Breast epithelium (tissue), 4 donors: ENCODE data around the gene GARIN6. TPM values are rescaled to one million over a fixed set of nuclear protein-coding genes. Genes with fewer than 3 reads are reported as not detected.
A peak's percentile ranks its signal among the peaks of the same experiment; 100 is the strongest.
"Not testable (repeated sequence)": the region's sequence is repeated elsewhere in the genome, so short reads cannot be mapped to it uniquely, and the experiment has no call there.

ENCODE experiments used
- DNase-seq, 2 donors: peaks; one replicate each; pipeline ENCODE4 v3.0.0-alpha.2; 2019; ENCODE audit warnings: low spot score in 2 of 2
- H3K27ac ChIP-seq, 2 donors: fragments of 200-600 bp; sonication (generic) in 1 of 2; one replicate each; pipeline ENCODE4 v1.5.1; 2016 to 2019; ENCODE audit warnings: mild to moderate bottlenecking in 1 of 2
- H3K27me3 ChIP-seq, 2 donors: fragments of 200-600 bp; sonication (generic) in 1 of 2; one replicate each; pipeline versions ENCODE4 v1.5.1 to v1.6.0; 2017 to 2019; ENCODE audit warnings: control low read depth in 1 of 2, mild to moderate bottlenecking in 1 of 2
- H3K36me3 ChIP-seq: fragments of 200-600 bp; one replicate; pipeline ENCODE4 v1.5.1; 2019
- H3K4me1 ChIP-seq, 2 donors: fragments of 200-600 bp; sonication (generic); one replicate each; pipeline ENCODE4 v1.5.1; 2016 to 2019; ENCODE audit warnings: control low read depth in 1 of 2
- H3K4me3 ChIP-seq, 3 donors: fragments of 200-600 bp; sonication (generic); 1 replicate in 2 of 3; 2 replicates in 1 of 3; pipeline ENCODE4 v1.5.1; 2016 to 2019; ENCODE audit warnings: mild to moderate bottlenecking in 3 of 3, moderate library complexity in 2 of 3
- H3K9me3 ChIP-seq, 2 donors: fragments of 200-600 bp; sonication (generic) in 1 of 2; one replicate each; pipeline ENCODE4 v1.5.1; 2016 to 2019; ENCODE audit warnings: control low read depth in 1 of 2
- CTCF ChIP-seq, 3 donors: fragments of 450-650 bp; IDR thresholded peaks; one replicate each; pipeline ENCODE4 v1.5.1; 2016 to 2017; ENCODE audit warnings: antibody characterized with exemption in 3 of 3, mild to moderate bottlenecking in 3 of 3, moderate library complexity in 3 of 3
- POLR2A ChIP-seq: fragments of 450-650 bp; IDR thresholded peaks from one replicate; pipeline ENCODE4 v1.6.1; 2016; ENCODE audit warnings: antibody characterized with exemption, mild to moderate bottlenecking, moderate library complexity
- POLR2AphosphoS5 ChIP-seq, 3 donors: sonication (generic); formaldehyde crosslinking; IDR thresholded peaks; one replicate each; pipeline ENCODE4 v1.6.1; 2017; ENCODE audit warnings: antibody characterized with exemption in 3 of 3
- intact Hi-C: fragments of 100-400 bp; cut with DNase I; formaldehyde crosslinking; loops from one replicate; pipeline ENCODE4 v1.15.1; 2023; ENCODE audit warnings: low total_unique reads
- total RNA-seq, 3 donors: library from RNA; depleted of rRNA; stranded (reverse); fragments of >200 nt; gene quantifications; one replicate each; pipeline ENCODE4 v1.1.0, GENCODE V29; 2016

Gene GARIN6
- total RNA-seq, 3 donors from 2014 or later, result not detected

DNA sequence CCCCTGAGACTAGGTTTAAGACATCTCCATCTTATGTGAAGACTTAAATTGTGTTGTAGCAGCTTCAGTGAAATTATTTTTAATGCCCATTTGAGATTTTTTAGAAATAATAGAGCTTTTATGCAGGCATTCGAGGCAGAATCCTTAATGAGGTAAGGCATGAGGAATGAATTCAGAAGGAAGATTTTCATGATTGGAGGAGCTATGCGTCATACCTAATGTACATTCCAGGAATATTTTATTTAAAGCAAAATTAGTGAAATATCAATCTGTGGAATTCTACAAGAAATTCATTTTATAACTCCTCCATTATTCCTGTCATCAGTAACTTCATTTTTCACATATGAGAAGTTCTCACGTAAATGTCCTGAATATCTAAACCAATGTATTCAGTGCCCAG lies 36.0 kb upstream of the GARIN6 start:
- Histone ChIP-seq H3K9me3 (no peaks in the 10 kb centered on the region), H3K27ac (no peak overlapping the region), H3K27me3 (no peaks in the 10 kb centered on the region), H3K4me1 (no peaks in the 10 kb centered on the region), H3K4me3 (no peak overlapping the region), H3K36me3 (no peaks in the 10 kb centered on the region)
- TF ChIP-seq CTCF (IDR thresholded peaks at IDR 0.05) (no peak), POLR2AphosphoS5 (IDR thresholded peaks at IDR 0.05) (no peak), POLR2A (no peak)
- no peak for DNase-seq
- intact Hi-C loops, result no loop called here

DNA sequence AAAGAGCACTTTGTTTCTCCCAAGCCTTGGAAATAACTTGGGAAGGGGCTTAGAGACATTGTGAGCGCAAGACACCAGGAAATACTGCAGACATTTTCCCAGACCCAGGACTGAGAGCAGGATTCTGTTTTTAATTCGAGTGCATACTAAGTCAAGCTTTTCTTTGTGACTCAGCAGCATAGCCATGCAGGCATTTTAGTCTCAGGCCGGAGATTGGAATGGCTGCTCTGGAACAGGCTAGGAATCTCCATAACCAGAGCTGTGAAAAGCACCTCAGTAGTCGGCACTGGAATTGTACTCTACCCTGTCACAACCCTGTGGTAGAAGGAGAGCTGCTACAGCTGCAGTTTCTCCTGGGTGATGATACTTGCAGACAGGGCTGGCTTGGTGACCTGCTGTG lies 28.9 kb upstream of the GARIN6 start:
- Histone ChIP-seq H3K4me3 (no peak overlapping the region), H3K36me3 (no peaks in the 10 kb centered on the region), H3K27me3 (no peaks in the 10 kb centered on the region), H3K9me3 (peaks cover 10 to 47% of the 10 kb centered on the region in 2 donors), H3K4me1 (no peaks in the 10 kb centered on the region), H3K27ac (no peak overlapping the region)
- no peak for DNase-seq
- TF ChIP-seq CTCF (IDR thresholded peaks at IDR 0.05) (no peak), POLR2A (no peak), POLR2AphosphoS5 (IDR thresholded peaks at IDR 0.05) (no peak)
- intact Hi-C loops, result no loop called here

- Histone ChIP-seq H3K36me3 (no peaks in the 10 kb centered on the region), H3K4me3 (no peak overlapping the region), H3K27ac (no peak overlapping the region), H3K27me3 (no peaks in the 10 kb centered on the region), H3K9me3 (peaks cover 10 to 50% of the 10 kb centered on the region in 2 donors), H3K4me1 (no peaks in the 10 kb centered on the region)
- DNase-seq, result no peak
- intact Hi-C loops, result no loop called here
- TF ChIP-seq CTCF (IDR thresholded peaks at IDR 0.05) (peak in 1 of 3 donors; percentile 13), POLR2AphosphoS5 (IDR thresholded peaks at IDR 0.05) (no peak)
Measured at GRCh38 chr12:99619389-99620158, 28.0 kb upstream of the GARIN6 start.

- DNase-seq, result no peak
- Histone ChIP-seq H3K4me1 (no peaks in the 10 kb centered on the region), H3K9me3 (peaks cover 10 to 54% of the 10 kb centered on the region in 2 donors), H3K27me3 (no peaks in the 10 kb centered on the region), H3K4me3 (no peak overlapping the region), H3K36me3 (no peaks in the 10 kb centered on the region), H3K27ac (no peak overlapping the region)
- intact Hi-C loops, result no loop called here
- TF ChIP-seq POLR2AphosphoS5 (IDR thresholded peaks at IDR 0.05), result no peak
- no peak for TF ChIP-seq CTCF (IDR thresholded peaks at IDR 0.05)
- TF ChIP-seq POLR2A, result no peak
Measured at GRCh38 chr12:99620159-99620479, 27.4 kb upstream of the GARIN6 start.

DNA sequence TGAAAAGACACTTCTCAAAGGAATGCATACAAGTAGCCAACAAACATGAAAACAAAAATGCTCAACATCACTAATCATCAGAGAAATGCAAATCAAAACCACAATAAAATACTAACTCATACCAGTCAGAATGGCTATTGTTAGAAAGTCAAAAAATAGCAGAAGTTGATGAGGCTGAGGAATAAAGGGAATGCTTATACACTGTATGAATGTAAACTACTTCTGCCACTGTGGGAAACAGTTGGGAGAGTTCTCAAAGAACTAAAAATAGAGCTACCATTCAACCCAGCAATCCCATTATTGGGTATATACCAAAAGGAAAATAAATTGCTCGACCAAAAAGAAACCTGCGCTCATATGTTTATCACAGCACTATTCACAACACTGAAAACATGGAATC lies 23.0 kb upstream of the GARIN6 start:
- H3K27ac ChIP-seq, H3K36me3 ChIP-seq, H3K27me3 ChIP-seq, DNase-seq, H3K4me1 ChIP-seq, intact Hi-C loops, H3K4me3 ChIP-seq: not testable (repeated sequence)
- peaks cover 3 to 38% of the 10 kb centered on the region in 2 donors for H3K9me3 ChIP-seq
